Gastroesophageal sphincter (tissue), 3 donors: ENCODE data around the gene FAM171A1.

Source experiments
- CTCF ChIP-seq, 4 experiments: fragments of 200-600 bp in 2 of 4; fragments of 450-650 bp in 2 of 4; sonication (generic) in 1 of 4; IDR thresholded peaks; one replicate each; pipeline ENCODE4 v1.5.1; 2017 to 2019; ENCODE audit warnings: antibody characterized with exemption in 4 of 4, mild to moderate bottlenecking in 2 of 4, moderate library complexity in 2 of 4
- POLR2A ChIP-seq, 2 donors: fragments of 450-650 bp; IDR thresholded peaks; one replicate each; pipeline ENCODE4 v1.6.1; 2017; ENCODE audit warnings: antibody characterized with exemption in 2 of 2, mild to moderate bottlenecking in 2 of 2, moderate library complexity in 1 of 2
- POLR2AphosphoS5 ChIP-seq: sonication (generic); formaldehyde crosslinking; IDR thresholded peaks from one replicate; pipeline ENCODE4 v1.6.1; 2017; ENCODE audit warnings: antibody characterized with exemption

GRCh38 chr10:15237351-15237750 is 133.7 kb downstream of the FAM171A1 start:
- TF ChIP-seq CTCF (IDR thresholded peaks at IDR 0.05) (no peak), POLR2A (IDR thresholded peaks at IDR 0.05) (no peak), POLR2AphosphoS5 (peak; percentile 12)
